A549 (cell line): ENCODE results near the gene TPSG1. TPM values are rescaled to one million over a fixed set of nuclear protein-coding genes. Genes with fewer than 3 reads are reported as not detected.
"Not testable (repeated sequence)": the region's sequence is repeated elsewhere in the genome, so short reads cannot be mapped to it uniquely, and the experiment has no call there.

Experiments
- ATAC-seq, 2 experiments: fragments of 200-7000 bp in 1 of 2; fragments of >200 bp in 1 of 2; cut with Nextera tagmentation in 1 of 2; cut with Tn5 transposase in 1 of 2; 3 replicates each; pipeline versions ENCODE4 v1.8.0 to v1.9.1; 2018 to 2020; ENCODE audit warnings: mild to moderate bottlenecking in 1 of 2, moderate library complexity in 1 of 2
- CTCF ChIA-PET: fragments of 300-600 bp; sonication (Branson Sonifier 250); formaldehyde crosslinking; extraction: SDS; loops from one replicate; lab custom pipeline; 2021; ENCODE audit warnings: antibody characterized with exemption, inconsistent platforms; lab: Yijun Ruan, JAX
- POLR2A ChIA-PET: fragments of 350-600 bp; formaldehyde crosslinking; extraction: SDS; loops from one replicate; lab custom pipeline; 2021; ENCODE audit warnings: antibody characterized with exemption, inconsistent platforms; lab: Yijun Ruan, JAX
- DNase-seq, 2 experiments: peaks; one replicate each; pipeline versions ENCODE4 v3.0.0 to v3.0.0-alpha.2; 2011 to 2016; ENCODE audit warnings: low read depth in 1 of 2, low spot score in 1 of 2
- FAIRE-seq: peaks from 2 replicates; lab custom pipeline; 2011; peaks lifted over from hg19 to GRCh38; lab: Jason Lieb, UNC
- H3K27ac ChIP-seq, 2 experiments: fragments of >200 bp; sonication (Bioruptor Twin); formaldehyde crosslinking; 3 replicates each; pipeline ENCODE4 v1.5.1; 2016 to 2017
- H3K4me1 ChIP-seq: fragments of >200 bp; sonication (Bioruptor Twin); formaldehyde crosslinking; 3 replicates; pipeline ENCODE4 v1.6.1; 2016
- H3K4me2 ChIP-seq: fragments of >200 bp; sonication (Bioruptor Twin); formaldehyde crosslinking; 3 replicates; pipeline ENCODE4 v1.6.1; 2016
- H3K4me3 ChIP-seq: fragments of >200 bp; sonication (Bioruptor Twin); formaldehyde crosslinking; 3 replicates; pipeline ENCODE4 v1.5.1; 2016
- H3K9me3 ChIP-seq: fragments of >200 bp; sonication (Bioruptor Twin); formaldehyde crosslinking; 3 replicates; pipeline ENCODE4 v1.6.1; 2016
- BCL3 ChIP-seq: fragments of >200 bp; sonication (Bioruptor Twin); formaldehyde crosslinking; IDR thresholded peaks from 3 replicates; pipeline ENCODE4 v1.6.1; 2016
- BHLHE40 ChIP-seq: IDR thresholded peaks from 2 replicates; pipeline ENCODE4 v1.6.1; 2012; ENCODE audit warnings: low read depth, low read length, inconsistent platforms
- CHD2 ChIP-seq: fragments of 150-350 bp; IDR thresholded peaks from 2 replicates; pipeline ENCODE4 v1.6.1; 2014; ENCODE audit warnings: low read length; ENCODE audit not compliant: partially characterized antibody
- CHD4 ChIP-seq: fragments of 200-600 bp; sonication (generic); IDR thresholded peaks from 2 replicates; pipeline ENCODE4 v1.6.1; 2016; ENCODE audit warnings: antibody characterized with exemption, mild to moderate bottlenecking, borderline replicate concordance
- EP300 ChIP-seq, 2 experiments: fragments of >200 bp; sonication (Bioruptor Twin); formaldehyde crosslinking; IDR thresholded peaks; 2 replicates in 1 of 2; 3 replicates in 1 of 2; pipeline ENCODE4 v1.6.1; 2016 to 2017
- ESRRA ChIP-seq: fragments of 150-350 bp; IDR thresholded peaks from 2 replicates; pipeline ENCODE4 v1.6.1; 2014; ENCODE audit warnings: mild to moderate bottlenecking, low read length, borderline replicate concordance
- FOXS1 ChIP-seq: fragments of 250-450 bp; sonication (Bioruptor Pico); IDR thresholded peaks from 2 replicates; pipeline ENCODE4 v1.5.0; 2020; ENCODE audit warnings: mild to moderate bottlenecking, moderate library complexity
- GATA3 ChIP-seq: IDR thresholded peaks from 2 replicates; pipeline ENCODE4 v1.6.1; 2012; ENCODE audit warnings: borderline replicate concordance
- HEYL ChIP-seq: fragments of 250-450 bp; sonication (Bioruptor Pico); IDR thresholded peaks from 2 replicates; pipeline ENCODE4 v1.8.0; 2021; ENCODE audit warnings: mild to moderate bottlenecking, moderate library complexity
- KDM5A ChIP-seq: fragments of 200-600 bp; sonication (generic); IDR thresholded peaks from 2 replicates; pipeline ENCODE4 v1.6.1; 2016; ENCODE audit warnings: antibody characterized with exemption, mild to moderate bottlenecking
- RARB ChIP-seq: fragments of 250-450 bp; sonication (Bioruptor Pico); IDR thresholded peaks from 2 replicates; pipeline ENCODE4 v1.8.0; 2021; ENCODE audit warnings: mild to moderate bottlenecking, moderate library complexity
- REST ChIP-seq: fragments of 200-600 bp; sonication (generic); IDR thresholded peaks from 2 replicates; pipeline ENCODE4 v1.6.1; 2016; ENCODE audit warnings: antibody characterized with exemption, mild to moderate bottlenecking, moderate library complexity
- RNF2 ChIP-seq: fragments of 200-600 bp; sonication (generic); IDR thresholded peaks from 2 replicates; pipeline ENCODE4 v1.6.1; 2016; ENCODE audit warnings: low read depth, mild to moderate bottlenecking, antibody characterized with exemption, moderate library complexity, borderline replicate concordance
- TP53 ChIP-seq: fragments of 250-450 bp; sonication (Bioruptor Pico); IDR thresholded peaks from 2 replicates; pipeline ENCODE4 v1.5.0; 2021; ENCODE audit warnings: mild to moderate bottlenecking, moderate library complexity
- ZSCAN20 ChIP-seq: fragments of 250-450 bp; sonication (Bioruptor Pico); IDR thresholded peaks from 2 replicates; pipeline ENCODE4 v1.8.0; 2022; ENCODE audit warnings: mild to moderate bottlenecking, moderate library complexity
- WGBS: methylation state at CpG from one replicate; pipeline ENCODE4 v1.1.6; 2017; ENCODE audit errors: missing lambda C conversion rate; 5-methylcytosine and 5-hydroxymethylcytosine counted together
- polyA plus RNA-seq, 4 experiments: library from polyadenylated mRNA; depleted of rRNA in 3 of 4; stranded (reverse); fragments of >200 nt; fragmentation: RNase III in 1 of 4; extraction: RNeasy Plus Mini Kit Qiagen cat#74134 plus additional on column Dnase treatment in 1 of 4; gene quantifications; 2 replicates in 3 of 4; 3 replicates in 1 of 4; pipeline ENCODE4 v1.2.3, GENCODE V29; 2011 to 2017
- TF ChIP-seq, protein P1 (sequence below): fragments of 150-350 bp; IDR thresholded peaks from 2 replicates; pipeline ENCODE4 v1.6.1; 2014; ENCODE audit warnings: low read depth, mild to moderate bottlenecking, low read length
- TF ChIP-seq, protein P2 (sequence below): fragments of 250-450 bp; sonication (Bioruptor Pico); IDR thresholded peaks from 2 replicates; pipeline ENCODE4 v1.5.0; 2021; ENCODE audit warnings: mild to moderate bottlenecking, moderate library complexity, borderline replicate concordance

The TPSG1 gene
- polyA plus RNA-seq, 2 of the 4 experiments (the other 2 are of a cell fraction): not detected

DNA sequence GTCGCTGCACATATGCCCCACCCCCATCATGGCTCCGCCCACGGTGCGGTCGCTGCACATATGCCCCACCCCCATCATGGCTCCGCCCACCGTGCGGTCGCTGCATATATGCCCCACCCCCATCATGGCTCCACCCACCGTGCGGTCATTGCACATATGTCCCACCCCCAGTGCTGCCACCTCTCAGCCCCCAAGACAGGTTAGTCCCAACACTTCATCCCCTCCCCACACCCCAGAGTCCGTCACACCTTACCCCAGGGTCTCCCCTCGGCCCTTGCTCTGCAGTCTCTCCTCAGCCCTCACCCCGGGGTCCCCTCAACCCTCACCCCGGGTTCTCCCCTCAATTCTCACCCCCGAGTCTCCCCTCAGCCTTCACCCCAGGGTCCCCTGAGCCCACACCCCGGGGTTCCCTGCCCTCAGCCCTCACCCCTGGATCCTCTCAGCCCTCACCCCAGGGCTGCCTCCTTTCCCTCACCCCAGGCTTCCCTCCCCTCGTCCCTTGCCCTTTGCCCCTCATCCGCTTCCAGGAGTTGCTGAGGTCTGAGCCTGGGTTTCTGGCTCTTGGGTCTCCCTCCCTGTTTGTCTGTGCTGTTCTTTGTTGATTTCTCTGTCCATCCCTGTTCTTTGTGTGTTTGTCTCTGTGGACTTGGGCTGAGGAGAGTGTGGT lies 25.6 kb downstream of the TPSG1 start:
- H3K4me1 ChIP-seq: peaks cover 7% of the 10 kb centered on the region; the same call in 2 of the 3 replicates
- WGBS: 88% methylated on average over 8 of the region's 19 CpGs
- DNase-seq (no peak), ATAC-seq (peak in 1 of 2 experiments; percentile 14; a peak in 3 of 6 replicates), FAIRE-seq (no peak)
- H3K4me3 ChIP-seq: no peak overlapping the region
- H3K4me2 ChIP-seq: no peak overlapping the region
- ChIA-PET CTCF (interaction anchor here (1.6 kb wide), 1 partner anchor 142 kb away, joined by 6 read pairs; no protein-coding TSS in a partner anchor), POLR2A (no interaction called here)
- H3K27ac ChIP-seq: no peak overlapping the region
- TF ChIP-seq BHLHE40 (no peak), RARB (CRISPR knock-in tag) (no peak), EP300 (IDR thresholded peaks at IDR 0.05) (no peak), GATA3 (no peak), CHD4 (no peak), ZSCAN20 (no peak), TP53 (no peak), BCL3 (no peak), KDM5A (no peak), HEYL (CRISPR knock-in tag) (no peak), ESRRA (no peak), FOXS1 (no peak), CHD2 (no peak), REST (no peak), RNF2 (no peak)
- TF ChIP-seq, protein P1, sequence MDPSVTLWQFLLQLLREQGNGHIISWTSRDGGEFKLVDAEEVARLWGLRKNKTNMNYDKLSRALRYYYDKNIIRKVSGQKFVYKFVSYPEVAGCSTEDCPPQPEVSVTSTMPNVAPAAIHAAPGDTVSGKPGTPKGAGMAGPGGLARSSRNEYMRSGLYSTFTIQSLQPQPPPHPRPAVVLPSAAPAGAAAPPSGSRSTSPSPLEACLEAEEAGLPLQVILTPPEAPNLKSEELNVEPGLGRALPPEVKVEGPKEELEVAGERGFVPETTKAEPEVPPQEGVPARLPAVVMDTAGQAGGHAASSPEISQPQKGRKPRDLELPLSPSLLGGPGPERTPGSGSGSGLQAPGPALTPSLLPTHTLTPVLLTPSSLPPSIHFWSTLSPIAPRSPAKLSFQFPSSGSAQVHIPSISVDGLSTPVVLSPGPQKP: no peak
- TF ChIP-seq, protein P2, sequence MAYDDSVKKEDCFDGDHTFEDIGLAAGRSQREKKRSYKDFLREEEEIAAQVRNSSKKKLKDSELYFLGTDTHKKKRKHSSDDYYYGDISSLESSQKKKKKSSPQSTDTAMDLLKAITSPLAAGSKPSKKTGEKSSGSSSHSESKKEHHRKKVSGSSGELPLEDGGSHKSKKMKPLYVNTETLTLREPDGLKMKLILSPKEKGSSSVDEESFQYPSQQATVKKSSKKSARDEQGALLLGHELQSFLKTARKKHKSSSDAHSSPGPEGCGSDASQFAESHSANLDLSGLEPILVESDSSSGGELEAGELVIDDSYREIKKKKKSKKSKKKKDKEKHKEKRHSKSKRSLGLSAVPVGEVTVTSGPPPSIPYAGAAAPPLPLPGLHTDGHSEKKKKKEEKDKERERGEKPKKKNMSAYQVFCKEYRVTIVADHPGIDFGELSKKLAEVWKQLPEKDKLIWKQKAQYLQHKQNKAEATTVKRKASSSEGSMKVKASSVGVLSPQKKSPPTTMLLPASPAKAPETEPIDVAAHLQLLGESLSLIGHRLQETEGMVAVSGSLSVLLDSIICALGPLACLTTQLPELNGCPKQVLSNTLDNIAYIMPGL: no peak
- H3K9me3 ChIP-seq: no peaks in the 10 kb centered on the region

DNA sequence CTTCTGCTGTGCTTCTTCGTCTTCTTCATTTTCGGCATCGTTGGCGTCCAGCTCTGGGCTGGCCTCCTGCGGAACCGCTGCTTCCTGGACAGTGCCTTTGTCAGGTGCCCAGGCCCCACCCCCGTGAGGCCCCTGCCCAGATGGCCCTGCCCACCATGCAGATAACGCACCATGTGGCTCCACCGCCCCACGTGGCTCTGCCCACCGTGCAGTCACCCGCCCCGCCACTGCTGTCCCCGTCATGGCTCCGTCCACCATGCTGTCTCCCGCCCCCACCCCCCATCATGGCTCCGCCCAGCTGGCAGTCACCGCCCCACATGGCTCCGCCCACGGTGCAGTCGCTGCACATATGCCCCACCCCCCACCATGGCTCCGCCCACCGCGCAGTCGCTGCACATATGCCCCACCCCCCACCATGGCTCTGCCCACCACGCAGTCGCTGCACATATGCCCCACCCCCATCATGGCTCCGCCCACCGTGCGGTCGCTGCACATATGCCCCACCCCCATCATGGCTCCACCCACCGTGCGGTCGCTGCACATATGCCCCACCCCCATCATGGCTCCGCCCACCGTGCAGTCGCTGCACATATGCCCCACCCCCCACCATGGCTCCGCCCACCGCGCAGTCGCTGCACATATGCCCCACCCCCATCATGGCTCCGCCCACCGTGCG lies 26.3 kb downstream of the TPSG1 start:
- ATAC-seq, H3K9me3 ChIP-seq, H3K4me2 ChIP-seq, H3K4me3 ChIP-seq, POLR2A ChIA-PET, FAIRE-seq, H3K27ac ChIP-seq, CTCF ChIA-PET, DNase-seq: not testable (repeated sequence)
- WGBS: 95% methylated on average over 11 of the region's 44 CpGs
- peaks cover 10% of the 10 kb centered on the region; the same call in 2 of the 3 replicates for H3K4me1 ChIP-seq
